ENCODE data around the gene SLC31A1.

GRCh38 chr9:113205432-113205831, 15.9 kb upstream of the SLC31A1 start:
- TF ChIP-seq CTCF (IDR thresholded peaks at IDR 0.05; ENCODE audit: insufficient read depth, low read length, poor library complexity, severe bottlenecking) (no peak), EZH2phosphoT487 (conservative IDR thresholded peaks at IDR 0.05; ENCODE audit: low read length) (no peak)
